Smooth muscle cell (in vitro differentiated cells): ENCODE measurements around the gene USP36. TPM values are rescaled to one million over a fixed set of nuclear protein-coding genes. Genes with fewer than 3 reads are reported as not detected.

Source experiments
- DNase-seq: peaks from one replicate; lab custom pipeline; 2025; ENCODE audit not compliant: unreplicated experiment; lab: John Stamatoyannopoulos, UW
- H2AFZ ChIP-seq: fragments of 200-600 bp; sonication (generic); 2 replicates; pipeline ENCODE4 v1.6.0; 2016; ENCODE audit warnings: antibody characterized with exemption, low read depth, mild to moderate bottlenecking
- H3F3A ChIP-seq: fragments of 200-600 bp; sonication (generic); 2 replicates; pipeline ENCODE4 v1.6.0; 2017; ENCODE audit warnings: antibody characterized with exemption, low read depth
- H3K27ac ChIP-seq: fragments of 200-600 bp; sonication (generic); 2 replicates; pipeline ENCODE4 v1.5.1; 2016; ENCODE audit warnings: low read depth, mild to moderate bottlenecking
- H3K27me3 ChIP-seq: fragments of 200-600 bp; sonication (generic); 2 replicates; pipeline ENCODE4 v1.6.1; 2016; ENCODE audit warnings: low read depth, mild to moderate bottlenecking
- H3K36me3 ChIP-seq: fragments of 200-600 bp; sonication (generic); 2 replicates; pipeline ENCODE4 v1.5.1; 2016; ENCODE audit warnings: low read depth
- H3K4me1 ChIP-seq: fragments of 200-600 bp; sonication (generic); 2 replicates; pipeline ENCODE4 v1.5.1; 2016; ENCODE audit warnings: low read depth
- H3K4me2 ChIP-seq: fragments of 200-600 bp; sonication (generic); 2 replicates; pipeline ENCODE4 v1.6.0; 2016; ENCODE audit warnings: mild to moderate bottlenecking
- H3K4me3 ChIP-seq: fragments of 200-600 bp; sonication (generic); 2 replicates; pipeline ENCODE4 v1.5.1; 2016; ENCODE audit warnings: mild to moderate bottlenecking
- H3K79me2 ChIP-seq: fragments of 200-600 bp; sonication (generic); 2 replicates; pipeline ENCODE4 v1.6.0; 2016; ENCODE audit warnings: low read depth, mild to moderate bottlenecking
- H3K9ac ChIP-seq: fragments of 200-600 bp; sonication (generic); 2 replicates; pipeline ENCODE4 v1.6.0; 2016; ENCODE audit warnings: low read depth
- H3K9me3 ChIP-seq: fragments of 200-600 bp; sonication (generic); replicated peaks from 2 replicates; pipeline ENCODE4 v1.5.1; 2016; ENCODE audit warnings: low read depth
- H4K20me1 ChIP-seq: fragments of 200-600 bp; sonication (generic); 2 replicates; pipeline ENCODE4 v1.6.0; 2016; ENCODE audit warnings: low read depth
- CTCF ChIP-seq: fragments of 200-600 bp; sonication (generic); IDR thresholded peaks from 2 replicates; pipeline ENCODE4 v1.5.1; 2017; ENCODE audit warnings: borderline replicate concordance, mild to moderate bottlenecking, antibody characterized with exemption; ENCODE audit not compliant: insufficient read depth, poor library complexity, severe bottlenecking
- WGBS: methylation state at CpG from one replicate; pipeline ENCODE4 v1.1.7; 2016; ENCODE audit warnings: low lambda C conversion rate; 5-methylcytosine and 5-hydroxymethylcytosine counted together
- polyA plus RNA-seq: library from polyadenylated mRNA; unstranded; fragments of >200 nt; fragmentation: Nextera tagmentation; extraction: Ambion mirVana; gene quantifications from 2 replicates; pipeline ENCODE4 v1.2.1, GENCODE V29; 2016
- total RNA-seq: library from RNA; depleted of rRNA; stranded (reverse); fragments of >200 nt; gene quantifications from 2 replicates; pipeline ENCODE4 v1.2.3, GENCODE V29; 2014

The USP36 gene
- total and polyA plus RNA-seq, 2 experiments from 2014 or later, result 17.6 to 29.0 TPM

GRCh38 chr17:78785011-78785662 lies 55.5 kb downstream of the USP36 start:
- Histone ChIP-seq H3K9me3 (no peaks in the 10 kb centered on the region), H3K9ac (no peak overlapping the region), H3K4me2 (peak overlapping the region; percentile 26), H3K4me1 (peaks cover 5% of the 10 kb centered on the region), H3K36me3 (no peaks in the 10 kb centered on the region), H3K4me3 (no peak overlapping the region), H3K27me3 (no peaks in the 10 kb centered on the region), H3K27ac (no peak overlapping the region), H4K20me1 (peaks cover 7% of the 10 kb centered on the region), H3F3A (peaks cover 15% of the 10 kb centered on the region), H3K79me2 (peaks cover 18% of the 10 kb centered on the region), H2AFZ (no peak overlapping the region)
- DNase-seq, result no peak
- WGBS, result 81% methylated on average over 12 of the region's 12 CpGs
- no peak for TF ChIP-seq CTCF

- TF ChIP-seq CTCF, result no peak
- Histone ChIP-seq H4K20me1 (peaks cover 14% of the 10 kb centered on the region), H3K79me2 (peaks cover 26% of the 10 kb centered on the region), H3K4me2 (no peak overlapping the region), H3K27me3 (no peaks in the 10 kb centered on the region), H3K4me1 (peaks cover 8% of the 10 kb centered on the region), H3K36me3 (no peaks in the 10 kb centered on the region), H3K4me3 (no peak overlapping the region), H3K27ac (no peak overlapping the region), H3K9me3 (no peaks in the 10 kb centered on the region), H2AFZ (no peak overlapping the region), H3F3A (peaks cover 15% of the 10 kb centered on the region), H3K9ac (no peak overlapping the region)
- DNase-seq, result no peak
- WGBS, result 96% methylated on average over 6 of the region's 6 CpGs
These were observed 56.3 kb downstream of the USP36 start for GRCh38 chr17:78784352-78784751.

GRCh38 chr17:78783711-78784324 lies 56.8 kb downstream of the USP36 start:
- Histone ChIP-seq H3F3A (peaks cover 15% of the 10 kb centered on the region), H3K9me3 (no peaks in the 10 kb centered on the region), H3K4me2 (no peak overlapping the region), H3K79me2 (peaks cover 29% of the 10 kb centered on the region), H3K4me3 (no peak overlapping the region), H3K4me1 (peaks cover 8% of the 10 kb centered on the region), H3K27ac (no peak overlapping the region), H2AFZ (no peak overlapping the region), H3K9ac (no peak overlapping the region), H4K20me1 (peaks cover 19% of the 10 kb centered on the region), H3K27me3 (no peaks in the 10 kb centered on the region), H3K36me3 (no peaks in the 10 kb centered on the region)
- 75% methylated on average over 7 of the region's 7 CpGs for WGBS
- no peak for TF ChIP-seq CTCF
- no peak for DNase-seq
